WTC11 (cell line): ENCODE measurements around the gene UNG. TPM values are rescaled to one million over a fixed set of nuclear protein-coding genes. Genes with fewer than 3 reads are reported as not detected.
A peak's percentile ranks its signal among the peaks of the same experiment; 100 is the strongest.

Experiments used
- ATAC-seq: fragments of 200-7000 bp; cut with Tn5 transposase; 2 replicates; pipeline ENCODE4 v1.10.0; 2021; ENCODE audit warnings: mild to moderate bottlenecking, moderate library complexity
- CTCF ChIA-PET: fragments of 300-600 bp; sonication (Branson Sonifier 250); formaldehyde crosslinking; loops from one replicate; lab custom pipeline; 2021; ENCODE audit warnings: antibody characterized with exemption; lab: Charles Lee
- POLR2A ChIA-PET: fragments of 350-600 bp; sonication (Branson Sonifier 250); formaldehyde crosslinking; loops from one replicate; lab custom pipeline; 2021; ENCODE audit warnings: antibody characterized with exemption; lab: Charles Lee
- DNase-seq: peaks from one replicate; pipeline ENCODE4 v3.0.0; 2021; ENCODE audit warnings: low spot score
- H3K27ac Mint-ChIP-seq: 2 replicates; pipeline ENCODE4 v1.8.0; 2021; ENCODE audit warnings: mixed read lengths
- H3K27me3 Mint-ChIP-seq: 2 replicates; pipeline ENCODE4 v1.8.0; 2021; ENCODE audit warnings: low read depth, mild to moderate bottlenecking, moderate library complexity, mixed read lengths
- H3K36me3 Mint-ChIP-seq: 2 replicates; pipeline ENCODE4 v1.8.0; 2021; ENCODE audit warnings: mixed read lengths
- H3K4me1 Mint-ChIP-seq: 2 replicates; pipeline ENCODE4 v1.8.0; 2022; ENCODE audit warnings: mixed read lengths
- H3K4me3 Mint-ChIP-seq: 2 replicates; pipeline ENCODE4 v1.8.0; 2021; ENCODE audit warnings: mild to moderate bottlenecking, moderate library complexity, mixed read lengths
- H3K9me3 Mint-ChIP-seq: 2 replicates; pipeline ENCODE4 v1.8.0; 2021; ENCODE audit warnings: mixed read lengths
- CBFB ChIP-seq: sonication (generic); formaldehyde crosslinking; IDR thresholded peaks from 2 replicates; pipeline ENCODE4 v1.8.1; 2022; ENCODE audit warnings: mild to moderate bottlenecking, low read depth, missing genetic modification reagents
- GRHL2 ChIP-seq: fragments of 250-450 bp; sonication (Bioruptor Pico); IDR thresholded peaks from 2 replicates; pipeline ENCODE4 v1.8.0; 2022; ENCODE audit warnings: mild to moderate bottlenecking, moderate library complexity; ENCODE audit not compliant: insufficient replicate concordance, severe bottlenecking
- NR3C1 ChIP-seq: sonication (generic); formaldehyde crosslinking; conservative IDR thresholded peaks from 2 replicates; pipeline ENCODE4 v1.8.1; 2023; ENCODE audit warnings: low read depth, mild to moderate bottlenecking, missing genetic modification reagents
- SMAD3 ChIP-seq: sonication (generic); formaldehyde crosslinking; IDR thresholded peaks from 2 replicates; pipeline ENCODE4 v1.8.0; 2022; ENCODE audit warnings: missing genetic modification reagents, mild to moderate bottlenecking, borderline replicate concordance
- SP1 ChIP-seq: sonication (generic); formaldehyde crosslinking; conservative IDR thresholded peaks from 2 replicates; pipeline ENCODE4 v1.8.1; 2022; ENCODE audit warnings: missing genetic modification reagents
- TCF7 ChIP-seq: sonication (generic); formaldehyde crosslinking; IDR thresholded peaks from 2 replicates; pipeline ENCODE4 v1.8.0; 2022; ENCODE audit warnings: mild to moderate bottlenecking, low read depth, missing genetic modification reagents, moderate library complexity
- ZNF423 ChIP-seq: fragments of 250-450 bp; sonication (Bioruptor Pico); IDR thresholded peaks from 2 replicates; pipeline ENCODE4 v2.1.2; 2022; ENCODE audit warnings: mild to moderate bottlenecking, moderate library complexity
- total RNA-seq: library from RNA; stranded (reverse); gene quantifications from 3 replicates; pipeline ENCODE4 v1.2.3, GENCODE V29; 2021
- TF ChIP-seq, protein P1 (sequence below): fragments of 250-450 bp; sonication (Bioruptor Pico); conservative IDR thresholded peaks from 2 replicates; pipeline ENCODE4 v1.9.0; 2021; ENCODE audit warnings: mild to moderate bottlenecking
- TF ChIP-seq, protein P2 (sequence below): sonication (generic); formaldehyde crosslinking; IDR thresholded peaks from 2 replicates; pipeline ENCODE4 v1.8.0; 2022; ENCODE audit warnings: mild to moderate bottlenecking, missing genetic modification reagents
- TF ChIP-seq, protein P3 (sequence below): sonication (generic); formaldehyde crosslinking; IDR thresholded peaks from 2 replicates; pipeline ENCODE4 v1.8.1; 2022; ENCODE audit warnings: low read depth, missing genetic modification reagents, borderline replicate concordance
- TF ChIP-seq, protein P4 (sequence below): fragments of 250-450 bp; sonication (Bioruptor Pico); IDR thresholded peaks from 2 replicates; pipeline ENCODE4 v1.9.0; 2021; ENCODE audit warnings: mild to moderate bottlenecking
- TF ChIP-seq, protein P5 (sequence below): sonication (generic); formaldehyde crosslinking; IDR thresholded peaks from 2 replicates; pipeline ENCODE4 v1.8.0; 2022; ENCODE audit warnings: mild to moderate bottlenecking, missing genetic modification reagents

UNG gene
- total RNA-seq, 1 experiment from 2014 or later = 127 TPM

DNA sequence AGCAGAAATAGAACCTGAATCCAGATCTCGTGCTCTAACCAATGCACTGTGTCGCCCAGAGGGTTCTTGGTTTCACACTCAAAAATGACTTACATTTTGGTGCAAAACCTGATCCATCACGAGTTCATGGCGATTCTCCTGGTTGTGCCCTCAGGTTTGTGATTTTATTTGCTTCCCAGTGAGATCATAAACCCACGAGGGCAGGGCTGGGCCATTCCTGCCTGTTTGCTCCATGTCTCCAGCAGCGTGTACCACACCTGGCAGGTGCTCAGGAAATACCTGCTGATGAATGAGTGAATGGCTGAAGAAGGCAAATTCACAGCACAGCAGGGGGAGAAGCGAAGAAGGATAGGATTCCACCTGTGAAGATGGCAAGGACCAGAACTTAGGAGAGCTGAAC, 28.4 kb downstream of the UNG start:
- TF ChIP-seq NR3C1 (no peak), TCF7 (no peak), GRHL2 (CRISPR knock-in tag) (no peak), SP1 (CRISPR knock-in tag) (no peak), ZNF423 (CRISPR knock-in tag) (no peak), SMAD3 (CRISPR knock-in tag) (no peak)
- TF ChIP-seq, protein P1, sequence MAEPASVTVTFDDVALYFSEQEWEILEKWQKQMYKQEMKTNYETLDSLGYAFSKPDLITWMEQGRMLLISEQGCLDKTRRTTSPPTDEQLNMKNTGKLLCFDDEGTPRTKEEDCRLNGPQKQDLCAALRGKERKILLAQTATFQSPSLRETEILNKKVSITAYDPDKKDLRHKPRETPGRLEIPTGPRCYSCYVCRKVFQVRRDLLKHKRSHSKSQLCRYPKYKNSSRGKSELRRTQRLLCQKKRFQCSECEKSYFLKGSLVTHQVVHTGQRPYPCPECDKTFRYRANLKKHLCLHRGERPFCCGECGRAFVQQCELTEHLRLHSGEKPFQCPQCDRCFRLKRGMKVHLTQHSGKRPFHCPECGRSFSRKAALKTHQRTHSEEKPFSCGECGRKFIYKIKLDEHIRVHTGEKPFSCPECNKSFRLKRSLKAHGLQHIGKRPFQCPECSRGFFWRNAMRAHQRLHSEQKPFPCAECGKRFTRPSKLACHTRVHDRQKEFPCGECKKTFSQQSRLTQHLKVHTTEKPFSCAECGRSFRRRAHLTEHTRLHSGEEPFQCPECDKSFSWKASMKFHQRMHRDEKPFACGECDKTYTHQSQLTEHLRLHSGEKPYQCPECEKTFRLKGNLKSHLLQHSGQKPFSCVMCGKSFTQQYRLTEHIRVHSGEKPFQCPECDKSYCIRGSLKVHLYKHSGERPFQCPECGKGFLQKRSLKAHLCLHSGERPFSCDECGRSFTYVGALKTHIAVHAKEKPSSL (CRISPR knock-in tag) = no peak
- TF ChIP-seq, protein P2, sequence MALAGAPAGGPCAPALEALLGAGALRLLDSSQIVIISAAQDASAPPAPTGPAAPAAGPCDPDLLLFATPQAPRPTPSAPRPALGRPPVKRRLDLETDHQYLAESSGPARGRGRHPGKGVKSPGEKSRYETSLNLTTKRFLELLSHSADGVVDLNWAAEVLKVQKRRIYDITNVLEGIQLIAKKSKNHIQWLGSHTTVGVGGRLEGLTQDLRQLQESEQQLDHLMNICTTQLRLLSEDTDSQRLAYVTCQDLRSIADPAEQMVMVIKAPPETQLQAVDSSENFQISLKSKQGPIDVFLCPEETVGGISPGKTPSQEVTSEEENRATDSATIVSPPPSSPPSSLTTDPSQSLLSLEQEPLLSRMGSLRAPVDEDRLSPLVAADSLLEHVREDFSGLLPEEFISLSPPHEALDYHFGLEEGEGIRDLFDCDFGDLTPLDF (CRISPR knock-in tag) = no peak
- TF ChIP-seq, protein P3, sequence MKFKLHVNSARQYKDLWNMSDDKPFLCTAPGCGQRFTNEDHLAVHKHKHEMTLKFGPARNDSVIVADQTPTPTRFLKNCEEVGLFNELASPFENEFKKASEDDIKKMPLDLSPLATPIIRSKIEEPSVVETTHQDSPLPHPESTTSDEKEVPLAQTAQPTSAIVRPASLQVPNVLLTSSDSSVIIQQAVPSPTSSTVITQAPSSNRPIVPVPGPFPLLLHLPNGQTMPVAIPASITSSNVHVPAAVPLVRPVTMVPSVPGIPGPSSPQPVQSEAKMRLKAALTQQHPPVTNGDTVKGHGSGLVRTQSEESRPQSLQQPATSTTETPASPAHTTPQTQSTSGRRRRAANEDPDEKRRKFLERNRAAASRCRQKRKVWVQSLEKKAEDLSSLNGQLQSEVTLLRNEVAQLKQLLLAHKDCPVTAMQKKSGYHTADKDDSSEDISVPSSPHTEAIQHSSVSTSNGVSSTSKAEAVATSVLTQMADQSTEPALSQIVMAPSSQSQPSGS (CRISPR knock-in tag) = no peak
- TF ChIP-seq, protein P4, sequence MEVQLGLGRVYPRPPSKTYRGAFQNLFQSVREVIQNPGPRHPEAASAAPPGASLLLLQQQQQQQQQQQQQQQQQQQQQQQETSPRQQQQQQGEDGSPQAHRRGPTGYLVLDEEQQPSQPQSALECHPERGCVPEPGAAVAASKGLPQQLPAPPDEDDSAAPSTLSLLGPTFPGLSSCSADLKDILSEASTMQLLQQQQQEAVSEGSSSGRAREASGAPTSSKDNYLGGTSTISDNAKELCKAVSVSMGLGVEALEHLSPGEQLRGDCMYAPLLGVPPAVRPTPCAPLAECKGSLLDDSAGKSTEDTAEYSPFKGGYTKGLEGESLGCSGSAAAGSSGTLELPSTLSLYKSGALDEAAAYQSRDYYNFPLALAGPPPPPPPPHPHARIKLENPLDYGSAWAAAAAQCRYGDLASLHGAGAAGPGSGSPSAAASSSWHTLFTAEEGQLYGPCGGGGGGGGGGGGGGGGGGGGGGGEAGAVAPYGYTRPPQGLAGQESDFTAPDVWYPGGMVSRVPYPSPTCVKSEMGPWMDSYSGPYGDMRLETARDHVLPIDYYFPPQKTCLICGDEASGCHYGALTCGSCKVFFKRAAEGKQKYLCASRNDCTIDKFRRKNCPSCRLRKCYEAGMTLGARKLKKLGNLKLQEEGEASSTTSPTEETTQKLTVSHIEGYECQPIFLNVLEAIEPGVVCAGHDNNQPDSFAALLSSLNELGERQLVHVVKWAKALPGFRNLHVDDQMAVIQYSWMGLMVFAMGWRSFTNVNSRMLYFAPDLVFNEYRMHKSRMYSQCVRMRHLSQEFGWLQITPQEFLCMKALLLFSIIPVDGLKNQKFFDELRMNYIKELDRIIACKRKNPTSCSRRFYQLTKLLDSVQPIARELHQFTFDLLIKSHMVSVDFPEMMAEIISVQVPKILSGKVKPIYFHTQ (CRISPR knock-in tag) = no peak
- ATAC-seq (no peak; the same call in 1 of the 2 replicates), DNase-seq (no peak)
- H3K9me3 Mint-ChIP-seq = no peaks in the 10 kb centered on the region
- POLR2A ChIA-PET = no interaction called here
- peak overlapping the region; percentile 34 for H3K27ac Mint-ChIP-seq
- peaks cover 14% of the 10 kb centered on the region for H3K4me1 Mint-ChIP-seq
- no peaks in the 10 kb centered on the region; the same call in 1 of the 2 replicates for H3K27me3 Mint-ChIP-seq
- CTCF ChIA-PET = interaction anchor here (2.3 kb wide), 1 partner anchor 14 kb away, joined by 8 read pairs; no protein-coding TSS in a partner anchor
- no peak overlapping the region for H3K4me3 Mint-ChIP-seq
- H3K36me3 Mint-ChIP-seq = no peaks in the 10 kb centered on the region

DNA sequence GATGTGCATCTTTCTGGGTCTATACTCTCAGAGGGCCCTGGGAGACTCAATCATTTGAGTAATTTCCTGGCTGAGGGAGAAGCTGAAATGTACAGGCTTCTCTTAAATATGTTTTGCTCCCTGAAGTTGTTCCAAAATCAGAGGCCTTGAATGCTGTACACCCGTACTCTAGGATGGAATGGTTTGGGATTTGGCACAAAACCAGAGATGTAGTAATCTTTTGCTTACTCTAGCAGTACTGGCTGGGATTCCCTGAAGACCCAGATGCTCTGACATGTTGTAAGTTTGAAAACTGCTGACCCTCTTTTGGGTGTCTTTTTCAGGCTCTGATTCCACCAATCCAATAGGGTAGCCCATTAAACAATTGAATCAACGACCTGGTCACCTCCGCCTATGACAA, 29.4 kb downstream of the UNG start:
- CTCF ChIA-PET = interaction anchor here (1.8 kb wide), 1 partner anchor 15 kb away, joined by 8 read pairs; no protein-coding TSS in a partner anchor
- Mint-ChIP-seq H3K36me3 (no peaks in the 10 kb centered on the region), H3K9me3 (no peaks in the 10 kb centered on the region)
- TF ChIP-seq SP1 (CRISPR knock-in tag) (no peak), CBFB (CRISPR knock-in tag) (no peak)
- TF ChIP-seq, protein P5, sequence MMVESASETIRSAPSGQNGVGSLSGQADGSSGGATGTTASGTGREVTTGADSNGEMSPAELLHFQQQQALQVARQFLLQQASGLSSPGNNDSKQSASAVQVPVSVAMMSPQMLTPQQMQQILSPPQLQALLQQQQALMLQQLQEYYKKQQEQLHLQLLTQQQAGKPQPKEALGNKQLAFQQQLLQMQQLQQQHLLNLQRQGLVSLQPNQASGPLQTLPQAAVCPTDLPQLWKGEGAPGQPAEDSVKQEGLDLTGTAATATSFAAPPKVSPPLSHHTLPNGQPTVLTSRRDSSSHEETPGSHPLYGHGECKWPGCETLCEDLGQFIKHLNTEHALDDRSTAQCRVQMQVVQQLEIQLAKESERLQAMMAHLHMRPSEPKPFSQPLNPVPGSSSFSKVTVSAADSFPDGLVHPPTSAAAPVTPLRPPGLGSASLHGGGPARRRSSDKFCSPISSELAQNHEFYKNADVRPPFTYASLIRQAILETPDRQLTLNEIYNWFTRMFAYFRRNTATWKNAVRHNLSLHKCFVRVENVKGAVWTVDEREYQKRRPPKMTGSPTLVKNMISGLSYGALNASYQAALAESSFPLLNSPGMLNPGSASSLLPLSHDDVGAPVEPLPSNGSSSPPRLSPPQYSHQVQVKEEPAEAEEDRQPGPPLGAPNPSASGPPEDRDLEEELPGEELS (CRISPR knock-in tag) = no peak
- TF ChIP-seq, all 79 proteins: peak for 0
- H3K4me1 Mint-ChIP-seq = peaks cover 16% of the 10 kb centered on the region
- no peak overlapping the region for H3K27ac Mint-ChIP-seq
- H3K27me3 Mint-ChIP-seq = no peaks in the 10 kb centered on the region
- POLR2A ChIA-PET = no interaction called here
- H3K4me3 Mint-ChIP-seq = no peak overlapping the region
- ATAC-seq (no peak), DNase-seq (no peak)
